ENCODE data around the gene EML3. TPM values are rescaled to one million over a fixed set of nuclear protein-coding genes. Genes with fewer than 3 reads are reported as not detected.
"Not testable (repeated sequence)": the region's sequence is repeated elsewhere in the genome, so short reads cannot be mapped to it uniquely, and the experiment has no call there.

Gene EML3
- total RNA-seq, 2 experiments from 2014 or later: 112 to 121 TPM

- peak overlapping the region; percentile 99 for H3K4me3 Mint-ChIP-seq
- peak overlapping the region; percentile 99 for H3K27ac Mint-ChIP-seq
- H3K27me3 Mint-ChIP-seq: no peaks in the 10 kb centered on the region
- H3K4me1 Mint-ChIP-seq: peaks cover 30% of the 10 kb centered on the region
- peaks cover 31% of the 10 kb centered on the region for H3K36me3 Mint-ChIP-seq
- no peaks in the 10 kb centered on the region for H3K9me3 Mint-ChIP-seq
- no peak for DNase-seq
These were observed 33.0 kb upstream of the EML3 start for GRCh38 chr11:62645671-62645945.

- DNase-seq: no peak
- no peaks in the 10 kb centered on the region for H3K9me3 Mint-ChIP-seq
- peaks cover 38% of the 10 kb centered on the region for H3K4me1 Mint-ChIP-seq
- peak overlapping the region; percentile 38 for H3K27ac Mint-ChIP-seq
- H3K36me3 Mint-ChIP-seq: peaks cover 40% of the 10 kb centered on the region
- peak overlapping the region; percentile 14 for H3K4me3 Mint-ChIP-seq
- H3K27me3 Mint-ChIP-seq: no peaks in the 10 kb centered on the region
These were observed 31.6 kb upstream of the EML3 start for GRCh38 chr11:62644220-62644619.

- peaks cover 51% of the 10 kb centered on the region for H3K36me3 Mint-ChIP-seq
- no peak for DNase-seq
- no peaks in the 10 kb centered on the region for H3K27me3 Mint-ChIP-seq
- peak overlapping the region; percentile 32 for H3K27ac Mint-ChIP-seq
- H3K4me1 Mint-ChIP-seq: peaks cover 26% of the 10 kb centered on the region
- H3K4me3 Mint-ChIP-seq: no peak overlapping the region
- no peaks in the 10 kb centered on the region for H3K9me3 Mint-ChIP-seq
These were observed 19.9 kb upstream of the EML3 start for GRCh38 chr11:62632492-62632891.

GRCh38 chr11:62627713-62628112 is 15.1 kb upstream of the EML3 start:
- peaks cover 8% of the 10 kb centered on the region for H3K4me1 Mint-ChIP-seq
- H3K9me3 Mint-ChIP-seq: no peaks in the 10 kb centered on the region
- H3K4me3 Mint-ChIP-seq: no peak overlapping the region
- H3K27me3 Mint-ChIP-seq: no peaks in the 10 kb centered on the region
- DNase-seq: no peak
- peaks cover 44% of the 10 kb centered on the region for H3K36me3 Mint-ChIP-seq
- H3K27ac Mint-ChIP-seq: no peak overlapping the region

- H3K4me1 Mint-ChIP-seq: peaks cover 28% of the 10 kb centered on the region
- peaks cover 50% of the 10 kb centered on the region for H3K36me3 Mint-ChIP-seq
- H3K27me3 Mint-ChIP-seq: no peaks in the 10 kb centered on the region
- no peaks in the 10 kb centered on the region for H3K9me3 Mint-ChIP-seq
- H3K4me3 Mint-ChIP-seq: peak overlapping the region; percentile 76
- DNase-seq: no peak
- peak overlapping the region; percentile 95 for H3K27ac Mint-ChIP-seq
These were observed 10.0 kb upstream of the EML3 start for GRCh38 chr11:62622476-62623089.

- peak within 1 kb of the TSS; percentile 95 for H3K27ac Mint-ChIP-seq
- no peaks in the 10 kb centered on the region for H3K9me3 Mint-ChIP-seq
- peak within 1 kb of the TSS; percentile 96 for H3K4me3 Mint-ChIP-seq
- peaks cover 29% of the 10 kb centered on the region for H3K4me1 Mint-ChIP-seq
- no peaks in the 10 kb centered on the region for H3K27me3 Mint-ChIP-seq
- peak; percentile 97 for DNase-seq
- H3K36me3 Mint-ChIP-seq: peaks cover 48% of the 10 kb centered on the region
These were observed 9.2 kb upstream of the EML3 start, which contains the start of gene B3GAT3 for GRCh38 chr11:62621567-62622470. Gene B3GAT3, minus strand, starts transcription at chr11:62621986. Its CDS starts 39 bp downstream, at chr11:62621947.

- no peak for DNase-seq
- Mint-ChIP-seq H3K9me3 (no peaks in the 10 kb centered on the region), H3K27ac (peak overlapping the region; percentile 93), H3K4me1 (peaks cover 31% of the 10 kb centered on the region), H3K36me3 (peaks cover 49% of the 10 kb centered on the region), H3K27me3 (no peaks in the 10 kb centered on the region), H3K4me3 (peak overlapping the region; percentile 96)
These were observed 8.5 kb upstream of the EML3 start for GRCh38 chr11:62621027-62621566.

- not testable (repeated sequence) for H3K27me3 Mint-ChIP-seq, DNase-seq, H3K27ac Mint-ChIP-seq, H3K9me3 Mint-ChIP-seq, H3K4me3 Mint-ChIP-seq
- Mint-ChIP-seq H3K36me3 (peaks cover 38% of the 10 kb centered on the region), H3K4me1 (peaks cover 32% of the 10 kb centered on the region)
These were observed 4.4 kb upstream of the EML3 start for GRCh38 chr11:62616957-62617356.

- H3K9me3 Mint-ChIP-seq: no peaks in the 10 kb centered on the region
These were observed 2.9 kb upstream of the EML3 start for GRCh38 chr11:62615521-62615920.

GRCh38 chr11:62614275-62614674 is 1.7 kb upstream of the EML3 start:
- H3K27ac Mint-ChIP-seq: peak overlapping the region; percentile 87
- peak; percentile 43 for DNase-seq
- peaks cover 32% of the 10 kb centered on the region for H3K4me1 Mint-ChIP-seq
- H3K36me3 Mint-ChIP-seq: peaks cover 35% of the 10 kb centered on the region
- H3K4me3 Mint-ChIP-seq: peak overlapping the region; percentile 3
- H3K27me3 Mint-ChIP-seq: no peaks in the 10 kb centered on the region
- H3K9me3 Mint-ChIP-seq: no peaks in the 10 kb centered on the region

More at GRCh38 chr11:62615521-62615920, 2.9 kb upstream of the EML3 start:
- H3K27ac Mint-ChIP-seq: no peak overlapping the region
- H3K4me1 Mint-ChIP-seq: peaks cover 32% of the 10 kb centered on the region
- no peak for DNase-seq
- H3K36me3 Mint-ChIP-seq: peaks cover 34% of the 10 kb centered on the region
- no peak overlapping the region for H3K4me3 Mint-ChIP-seq
- H3K27me3 Mint-ChIP-seq: no peaks in the 10 kb centered on the region

- Mint-ChIP-seq H3K9me3 (no peaks in the 10 kb centered on the region), H3K4me1 (peaks cover 36% of the 10 kb centered on the region), H3K4me3 (no peak overlapping the region), H3K27me3 (no peaks in the 10 kb centered on the region), H3K36me3 (peaks cover 35% of the 10 kb centered on the region), H3K27ac (peak overlapping the region; percentile 87)
- DNase-seq: no peak
These were observed 760 bp upstream of the EML3 start for GRCh38 chr11:62613291-62613778.

- peaks cover 41% of the 10 kb centered on the region for H3K36me3 Mint-ChIP-seq
- peak; percentile 56 for DNase-seq
- H3K27me3 Mint-ChIP-seq: no peaks in the 10 kb centered on the region
- H3K4me3 Mint-ChIP-seq: peak overlapping the region; percentile 90
- peaks cover 45% of the 10 kb centered on the region for H3K4me1 Mint-ChIP-seq
- peak overlapping the region; percentile 95 for H3K27ac Mint-ChIP-seq
- H3K9me3 Mint-ChIP-seq: no peaks in the 10 kb centered on the region
These were observed 740 bp downstream of the EML3 start for GRCh38 chr11:62611705-62612365.

GRCh38 chr11:62610814-62611704 is 1.5 kb downstream of the EML3 start:
- H3K9me3 Mint-ChIP-seq: no peaks in the 10 kb centered on the region
- peak overlapping the region; percentile 95 for H3K27ac Mint-ChIP-seq
- no peaks in the 10 kb centered on the region for H3K27me3 Mint-ChIP-seq
- peak overlapping the region; percentile 90 for H3K4me3 Mint-ChIP-seq
- peaks cover 42% of the 10 kb centered on the region for H3K36me3 Mint-ChIP-seq
- H3K4me1 Mint-ChIP-seq: peaks cover 48% of the 10 kb centered on the region
- no peak for DNase-seq

- DNase-seq: no peak
- Mint-ChIP-seq H3K4me1 (peaks cover 49% of the 10 kb centered on the region), H3K9me3 (no peaks in the 10 kb centered on the region), H3K36me3 (peaks cover 43% of the 10 kb centered on the region), H3K27ac (peak overlapping the region; percentile 95), H3K27me3 (no peaks in the 10 kb centered on the region), H3K4me3 (peak overlapping the region; percentile 90)
These were observed 2.2 kb downstream of the EML3 start for GRCh38 chr11:62610403-62610802.

Data from activated naive CD8-positive, alpha-beta T cell treated with anti-CD3 and anti-CD28 coated beads for 36 hours (primary cell).